Activated naive CD4-positive, alpha-beta T cell treated with anti-CD3 and anti-CD28 coated beads, Interleukin-2, amount 10 ng/mL, durations not matched to agents 7 days and 5 days (primary cell): ENCODE data around the gene CNKSR3.
A peak's percentile ranks its signal among the peaks of the same experiment; 100 is the strongest.

Source experiments
- CTCF ChIA-PET: fragments of 350-600 bp; sonication (Branson Sonifier 250); formaldehyde crosslinking; loops from one replicate; lab custom pipeline; 2021; ENCODE audit warnings: antibody characterized with exemption; lab: Charles Lee
- DNase-seq: peaks from one replicate; pipeline ENCODE4 v3.0.0-alpha.2; 2020
- H3K27ac Mint-ChIP-seq: one replicate; pipeline ENCODE4 v1.8.0; 2021; ENCODE audit warnings: mild to moderate bottlenecking, moderate library complexity, mixed read lengths
- H3K27me3 Mint-ChIP-seq: one replicate; pipeline ENCODE4 v1.8.0; 2021; ENCODE audit warnings: mild to moderate bottlenecking, mixed read lengths
- H3K36me3 Mint-ChIP-seq: one replicate; pipeline ENCODE4 v1.8.0; 2021; ENCODE audit warnings: mixed read lengths
- H3K4me1 Mint-ChIP-seq: one replicate; pipeline ENCODE4 v1.8.0; 2021; ENCODE audit warnings: mixed read lengths
- H3K4me3 Mint-ChIP-seq: one replicate; pipeline ENCODE4 v1.8.0; 2021; ENCODE audit warnings: mild to moderate bottlenecking, moderate library complexity, mixed read lengths
- H3K9me3 Mint-ChIP-seq: one replicate; pipeline ENCODE4 v1.8.0; 2021; ENCODE audit warnings: mixed read lengths

CNKSR3 gene

DNA sequence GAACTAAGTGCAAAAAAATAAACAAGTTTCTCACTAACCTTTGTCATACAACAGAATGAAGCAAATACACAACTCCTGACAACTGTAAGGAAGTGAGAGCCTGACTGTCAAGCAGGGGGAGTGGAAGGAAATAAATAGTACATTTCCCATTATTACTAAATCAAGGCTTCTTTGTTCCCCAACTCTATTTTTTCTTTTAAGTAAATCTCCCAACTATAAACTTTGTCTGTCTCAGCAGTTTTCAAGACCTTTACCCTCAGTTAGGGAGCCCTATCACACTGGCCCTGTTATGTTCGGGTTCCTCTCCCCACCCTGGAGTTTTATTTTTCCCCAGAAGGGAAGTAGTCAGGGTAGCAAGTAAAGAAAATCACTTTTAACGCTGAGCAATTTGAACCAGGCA, 129.7 kb downstream of the CNKSR3 start:
- no peaks in the 10 kb centered on the region for H3K4me1 Mint-ChIP-seq
- H3K36me3 Mint-ChIP-seq: no peaks in the 10 kb centered on the region
- no peak for DNase-seq
- H3K27me3 Mint-ChIP-seq: peaks cover 3% of the 10 kb centered on the region
- CTCF ChIA-PET: no interaction called here
- no peak overlapping the region for H3K4me3 Mint-ChIP-seq
- H3K9me3 Mint-ChIP-seq: no peaks in the 10 kb centered on the region
- H3K27ac Mint-ChIP-seq: no peak overlapping the region

- CTCF ChIA-PET: no interaction called here
- no peak for DNase-seq
- Mint-ChIP-seq H3K9me3 (no peaks in the 10 kb centered on the region), H3K27me3 (peaks cover 3% of the 10 kb centered on the region), H3K4me1 (no peaks in the 10 kb centered on the region), H3K36me3 (no peaks in the 10 kb centered on the region), H3K27ac (no peak overlapping the region), H3K4me3 (no peak overlapping the region)
Measured at GRCh38 chr6:154379585-154379984, 130.9 kb downstream of the CNKSR3 start.

- CTCF ChIA-PET: no interaction called here
- Mint-ChIP-seq H3K9me3 (no peaks in the 10 kb centered on the region), H3K4me3 (no peak overlapping the region), H3K27ac (no peak overlapping the region), H3K27me3 (peaks cover 3% of the 10 kb centered on the region), H3K4me1 (no peaks in the 10 kb centered on the region), H3K36me3 (no peaks in the 10 kb centered on the region)
- no peak for DNase-seq
Measured at GRCh38 chr6:154378518-154378917, 132.0 kb downstream of the CNKSR3 start.

DNA sequence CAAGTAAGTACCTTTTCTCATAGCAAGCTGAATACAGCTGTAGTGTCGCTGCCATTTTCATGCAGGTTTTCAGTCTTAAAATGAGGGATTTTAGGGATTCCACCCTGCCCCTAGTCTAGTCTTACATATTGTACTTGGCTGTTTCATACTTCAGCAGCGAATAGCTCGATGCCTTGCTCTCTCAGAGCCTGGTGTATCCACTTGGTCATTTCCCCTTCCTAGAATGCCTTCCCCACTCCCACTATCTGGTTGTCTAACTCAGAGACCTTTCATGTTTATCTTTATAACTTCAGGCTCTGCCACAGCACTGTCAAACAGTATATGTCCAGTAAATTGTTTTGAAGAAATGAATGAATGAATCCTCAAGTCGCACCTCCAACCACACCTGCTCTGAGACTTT, 132.8 kb downstream of the CNKSR3 start:
- CTCF ChIA-PET: interaction anchor here (0.6 kb wide), 1 partner anchor 47 kb away, joined by 3 read pairs; no protein-coding TSS in a partner anchor
- H3K27me3 Mint-ChIP-seq: no peaks in the 10 kb centered on the region
- H3K36me3 Mint-ChIP-seq: no peaks in the 10 kb centered on the region
- H3K4me3 Mint-ChIP-seq: no peak overlapping the region
- H3K9me3 Mint-ChIP-seq: no peaks in the 10 kb centered on the region
- no peaks in the 10 kb centered on the region for H3K4me1 Mint-ChIP-seq
- DNase-seq: no peak
- H3K27ac Mint-ChIP-seq: no peak overlapping the region

- no peaks in the 10 kb centered on the region for H3K36me3 Mint-ChIP-seq
- no peaks in the 10 kb centered on the region for H3K27me3 Mint-ChIP-seq
- H3K4me3 Mint-ChIP-seq: no peak overlapping the region
- CTCF ChIA-PET: interaction anchor here (1.6 kb wide), 1 partner anchor 96 kb away, joined by 3 read pairs; no protein-coding TSS in a partner anchor
- DNase-seq: no peak
- H3K27ac Mint-ChIP-seq: no peak overlapping the region
- no peaks in the 10 kb centered on the region for H3K4me1 Mint-ChIP-seq
- H3K9me3 Mint-ChIP-seq: no peaks in the 10 kb centered on the region
Measured at GRCh38 chr6:154373971-154374370, 136.5 kb downstream of the CNKSR3 start.

- DNase-seq: no peak
- H3K27me3 Mint-ChIP-seq: no peaks in the 10 kb centered on the region
- H3K36me3 Mint-ChIP-seq: no peaks in the 10 kb centered on the region
- CTCF ChIA-PET: interaction anchor here (0.7 to 2.8 kb wide), 9 partner anchors 15 to 224 kb away, joined by 3 to 24 read pairs (median 5); partner anchors contain the start of gene IPCEF1
- no peaks in the 10 kb centered on the region for H3K9me3 Mint-ChIP-seq
- no peak overlapping the region for H3K27ac Mint-ChIP-seq
- H3K4me3 Mint-ChIP-seq: no peak overlapping the region
- no peaks in the 10 kb centered on the region for H3K4me1 Mint-ChIP-seq
Measured at GRCh38 chr6:154371281-154371680, 139.2 kb downstream of the CNKSR3 start.

DNA sequence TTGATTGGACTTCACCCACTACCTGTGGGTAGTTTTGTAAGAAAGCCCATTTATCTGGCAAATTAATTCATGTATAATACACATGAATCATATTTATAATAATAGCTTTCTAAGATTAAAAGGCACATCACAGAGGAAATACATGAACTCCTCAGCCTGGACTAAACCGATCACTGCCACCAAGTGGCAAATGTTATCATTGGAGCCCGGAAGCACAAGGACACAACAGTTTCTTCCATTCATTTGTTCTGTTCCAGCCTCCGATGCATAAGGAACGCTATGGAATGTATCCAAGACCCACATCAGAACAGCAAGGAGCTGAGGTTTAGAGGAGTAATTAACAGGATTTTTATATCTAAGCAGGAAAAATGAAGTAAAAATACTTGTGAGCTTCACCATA, 139.9 kb downstream of the CNKSR3 start:
- no peak overlapping the region for H3K4me3 Mint-ChIP-seq

GRCh38 chr6:154367839-154368695, 142.4 kb downstream of the CNKSR3 start:
- H3K4me1 Mint-ChIP-seq: no peaks in the 10 kb centered on the region
- CTCF ChIA-PET: no interaction called here
- H3K4me3 Mint-ChIP-seq: no peak overlapping the region
- H3K9me3 Mint-ChIP-seq: no peaks in the 10 kb centered on the region
- DNase-seq: no peak
- no peak overlapping the region for H3K27ac Mint-ChIP-seq
- no peaks in the 10 kb centered on the region for H3K36me3 Mint-ChIP-seq
- peaks cover 9% of the 10 kb centered on the region for H3K27me3 Mint-ChIP-seq

More for the DNA sequence above, 139.9 kb downstream of the CNKSR3 start:
- DNase-seq: peak; percentile 32
- Mint-ChIP-seq H3K36me3 (no peaks in the 10 kb centered on the region), H3K4me1 (no peaks in the 10 kb centered on the region), H3K27ac (no peak overlapping the region), H3K9me3 (no peaks in the 10 kb centered on the region), H3K27me3 (no peaks in the 10 kb centered on the region)
- CTCF ChIA-PET: interaction anchor here (0.9 to 2.8 kb wide), 9 partner anchors 12 to 223 kb away, joined by 3 to 24 read pairs (median 5); partner anchors contain the start of gene IPCEF1

GRCh38 chr6:154367336-154367735, 143.1 kb downstream of the CNKSR3 start:
- no peaks in the 10 kb centered on the region for H3K36me3 Mint-ChIP-seq
- CTCF ChIA-PET: no interaction called here
- no peaks in the 10 kb centered on the region for H3K9me3 Mint-ChIP-seq
- no peaks in the 10 kb centered on the region for H3K4me1 Mint-ChIP-seq
- H3K27me3 Mint-ChIP-seq: peaks cover 9% of the 10 kb centered on the region
- H3K4me3 Mint-ChIP-seq: no peak overlapping the region
- no peak overlapping the region for H3K27ac Mint-ChIP-seq
- DNase-seq: no peak

DNA sequence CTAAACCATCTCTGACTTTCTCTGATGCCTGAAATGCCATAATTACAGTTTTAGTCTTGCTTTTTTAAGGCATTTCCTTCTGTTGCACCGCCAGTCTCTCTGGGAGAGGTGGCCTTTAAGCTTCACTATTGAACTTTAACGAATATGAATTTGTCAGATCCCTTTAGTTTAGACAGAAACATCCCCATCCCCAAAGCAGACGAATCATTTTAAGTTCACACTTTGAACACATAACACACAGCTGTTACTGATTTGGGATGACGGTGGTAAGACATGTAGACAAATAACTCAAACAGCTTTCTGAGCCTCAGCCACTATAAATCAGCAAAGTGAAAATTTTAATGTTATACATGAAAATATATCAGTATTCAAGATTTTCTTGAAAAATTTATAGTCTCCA, 146.7 kb downstream of the CNKSR3 start:
- no peak for DNase-seq
- no peak overlapping the region for H3K27ac Mint-ChIP-seq
- H3K36me3 Mint-ChIP-seq: no peaks in the 10 kb centered on the region
- CTCF ChIA-PET: no interaction called here
- H3K4me3 Mint-ChIP-seq: no peak overlapping the region
- no peaks in the 10 kb centered on the region for H3K9me3 Mint-ChIP-seq
- H3K27me3 Mint-ChIP-seq: peaks cover 13% of the 10 kb centered on the region
- peaks cover 8% of the 10 kb centered on the region for H3K4me1 Mint-ChIP-seq

DNA sequence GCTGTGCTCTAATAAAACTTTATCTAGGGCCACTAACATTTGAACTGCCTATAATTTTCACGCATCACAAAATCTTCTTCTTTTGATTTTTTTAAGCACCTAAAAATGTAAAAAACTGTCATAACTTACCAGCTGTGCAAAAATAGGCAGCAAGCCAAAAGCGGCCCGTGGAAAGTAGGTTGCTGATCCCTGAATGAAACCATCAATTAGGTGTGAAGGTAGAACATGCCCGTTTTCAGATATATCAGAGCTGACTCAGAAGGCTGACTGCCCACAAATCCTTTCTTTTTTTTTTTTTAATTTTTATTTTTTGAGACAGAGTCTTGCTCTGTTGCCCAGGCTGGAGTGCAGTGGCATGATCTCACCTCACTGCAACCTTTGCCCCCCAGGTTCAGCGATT, 149.0 kb downstream of the CNKSR3 start:
- no peak overlapping the region for H3K27ac Mint-ChIP-seq
- H3K27me3 Mint-ChIP-seq: peaks cover 18% of the 10 kb centered on the region
- H3K4me1 Mint-ChIP-seq: peaks cover 9% of the 10 kb centered on the region
- H3K4me3 Mint-ChIP-seq: no peak overlapping the region
- CTCF ChIA-PET: no interaction called here
- DNase-seq: no peak
- H3K9me3 Mint-ChIP-seq: no peaks in the 10 kb centered on the region
- H3K36me3 Mint-ChIP-seq: no peaks in the 10 kb centered on the region

DNA sequence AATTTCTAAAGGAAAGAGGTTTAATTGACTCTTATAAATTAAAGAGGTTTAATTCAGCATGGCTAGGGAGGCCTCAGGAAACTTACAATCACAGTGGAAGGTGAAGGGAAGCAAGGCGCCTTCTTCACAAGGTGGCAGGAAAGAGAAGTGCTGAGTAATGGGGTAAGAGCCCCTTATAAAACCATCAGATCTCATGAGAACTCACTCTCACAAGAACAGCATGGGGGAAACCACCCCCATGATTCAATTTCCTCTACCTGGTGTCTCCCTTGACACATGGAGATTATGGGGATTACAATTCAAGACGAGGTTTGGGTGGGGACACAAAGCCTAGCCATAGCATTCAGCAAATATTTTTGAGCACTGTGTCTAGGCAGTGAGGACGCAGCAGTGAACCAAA, 150.0 kb downstream of the CNKSR3 start:
- Mint-ChIP-seq H3K9me3 (no peaks in the 10 kb centered on the region), H3K27me3 (peaks cover 21% of the 10 kb centered on the region), H3K36me3 (no peaks in the 10 kb centered on the region), H3K4me1 (peaks cover 9% of the 10 kb centered on the region), H3K4me3 (no peak overlapping the region), H3K27ac (no peak overlapping the region)
- CTCF ChIA-PET: no interaction called here
- DNase-seq: no peak

DNA sequence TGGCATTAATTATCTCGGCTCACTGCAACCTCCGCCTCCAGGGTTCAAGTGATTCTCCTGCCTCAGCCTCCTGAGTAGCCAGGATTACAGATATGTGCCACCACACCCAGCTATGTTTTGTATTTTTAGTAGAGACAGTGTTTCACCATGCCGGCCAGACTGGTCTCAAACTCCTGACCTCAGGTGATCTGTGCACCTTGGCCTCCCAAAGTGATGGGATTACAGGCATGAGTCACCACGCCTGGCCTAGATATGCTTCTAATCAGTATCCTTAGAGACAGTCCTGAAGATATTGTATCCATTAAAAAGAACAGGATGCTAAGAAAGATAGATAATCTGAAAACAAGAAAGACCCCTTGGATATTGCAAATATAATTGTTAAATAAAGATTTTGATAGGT, 150.8 kb downstream of the CNKSR3 start:
- no peaks in the 10 kb centered on the region for H3K9me3 Mint-ChIP-seq
- no peak overlapping the region for H3K27ac Mint-ChIP-seq
- H3K36me3 Mint-ChIP-seq: no peaks in the 10 kb centered on the region
- peaks cover 22% of the 10 kb centered on the region for H3K27me3 Mint-ChIP-seq
- H3K4me3 Mint-ChIP-seq: no peak overlapping the region
- no peak for DNase-seq
- peaks cover 13% of the 10 kb centered on the region for H3K4me1 Mint-ChIP-seq
- CTCF ChIA-PET: interaction anchor here (1.0 kb wide), 1 partner anchor 57 kb away, joined by 3 read pairs; no protein-coding TSS in a partner anchor

DNA sequence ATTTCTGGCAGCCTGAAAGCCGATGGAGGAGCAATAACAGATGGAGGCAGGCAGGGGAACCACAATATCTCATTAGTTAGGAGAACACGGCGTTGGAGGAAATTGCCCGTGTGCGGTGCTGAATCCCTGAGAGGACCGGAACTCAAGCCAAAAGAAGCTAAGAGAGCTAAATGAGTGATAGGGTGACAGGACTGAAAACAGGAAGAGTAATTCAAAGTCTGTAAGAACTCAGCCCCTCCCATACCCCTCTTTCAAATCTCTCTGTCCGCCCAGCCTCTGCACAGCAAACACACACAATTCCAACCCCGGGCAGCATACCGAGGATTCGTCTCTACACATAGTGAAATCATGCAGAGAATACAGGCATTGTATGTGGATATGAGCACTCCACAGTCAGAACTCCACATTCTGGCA, 151.3 kb downstream of the CNKSR3 start:
- Mint-ChIP-seq H3K9me3 (no peaks in the 10 kb centered on the region), H3K27me3 (peaks cover 21% of the 10 kb centered on the region), H3K4me1 (peaks cover 18% of the 10 kb centered on the region), H3K27ac (no peak overlapping the region), H3K4me3 (no peak overlapping the region), H3K36me3 (no peaks in the 10 kb centered on the region)
- DNase-seq: no peak
- CTCF ChIA-PET: interaction anchor here (1.0 kb wide), 2 partner anchors 11 to 56 kb away, joined by 3 to 4 read pairs; no protein-coding TSS in a partner anchor
